ENCODE results near the gene CEP44.
A peak's percentile ranks its signal among the peaks of the same experiment; 100 is the strongest.
"Not testable (repeated sequence)": the region's sequence is repeated elsewhere in the genome, so short reads cannot be mapped to it uniquely, and the experiment has no call there.

The CEP44 gene

DNA sequence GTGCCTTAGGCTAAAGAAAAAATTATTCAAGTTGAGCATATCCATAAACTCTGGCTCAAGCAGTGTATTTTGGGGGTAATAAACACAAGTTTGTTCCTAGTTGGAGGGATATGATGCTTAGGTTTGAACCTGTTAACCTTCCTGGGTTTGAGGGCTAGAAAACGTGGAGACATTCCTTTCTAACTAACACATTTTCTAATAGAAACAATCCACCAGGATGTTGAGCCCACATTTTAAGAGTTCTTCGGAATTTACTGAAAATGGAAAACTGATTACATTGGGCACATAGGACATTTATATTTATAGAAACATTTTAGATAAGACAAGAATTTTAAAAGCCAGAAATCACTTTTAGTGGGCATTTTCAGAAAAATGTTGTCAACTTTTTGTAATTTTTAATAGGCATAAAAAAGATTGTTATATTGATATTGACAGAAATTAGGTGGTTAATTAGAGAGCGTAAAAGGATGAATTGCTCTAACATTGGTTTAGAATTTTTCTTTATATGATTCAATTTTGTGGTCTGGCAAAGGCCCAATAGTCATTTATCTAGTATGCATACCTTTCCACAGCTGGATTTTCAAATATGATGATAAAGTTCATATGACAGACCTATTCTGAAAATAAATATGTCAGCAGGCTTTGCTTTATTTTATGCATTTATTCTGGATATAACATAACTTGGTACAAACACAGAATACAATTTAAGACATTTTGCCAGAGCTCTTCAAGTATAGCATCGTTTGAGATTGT is 49.2 kb downstream of the CEP44 start:
- peaks cover 4% of the 10 kb centered on the region for H3K36me3 Mint-ChIP-seq
- H3K4me1 Mint-ChIP-seq: no peaks in the 10 kb centered on the region
- no peak overlapping the region for H3K27ac Mint-ChIP-seq
- H3K9me3 Mint-ChIP-seq: no peaks in the 10 kb centered on the region
- DNase-seq (ENCODE audit: low spot score in 2 of 2): no peak
- no peak for ATAC-seq
- H3K4me3 Mint-ChIP-seq: no peak overlapping the region

- DNase-seq (ENCODE audit: low spot score in 2 of 2) (no peak), ATAC-seq (peak; percentile 82)
- Mint-ChIP-seq H3K4me1 (no peaks in the 10 kb centered on the region), H3K4me3 (no peak overlapping the region), H3K9me3 (no peaks in the 10 kb centered on the region), H3K36me3 (peaks cover 4% of the 10 kb centered on the region), H3K27ac (no peak overlapping the region)
These were observed 50.9 kb downstream of the CEP44 start for GRCh38 chr4:174334628-174335027.

- no peak for DNase-seq (ENCODE audit: low spot score in 2 of 2)
- H3K4me3 Mint-ChIP-seq: no peak overlapping the region
- H3K36me3 Mint-ChIP-seq: no peaks in the 10 kb centered on the region
- H3K27ac Mint-ChIP-seq: no peak overlapping the region
- H3K4me1 Mint-ChIP-seq: no peaks in the 10 kb centered on the region
- ATAC-seq: no peak
- peaks cover 3% of the 10 kb centered on the region for H3K9me3 Mint-ChIP-seq
These were observed 57.0 kb downstream of the CEP44 start for GRCh38 chr4:174340714-174341113.

GRCh38 chr4:174349156-174349555 is 65.4 kb downstream of the CEP44 start:
- Mint-ChIP-seq H3K4me3 (no peak overlapping the region), H3K9me3 (no peaks in the 10 kb centered on the region), H3K36me3 (no peaks in the 10 kb centered on the region), H3K4me1 (no peaks in the 10 kb centered on the region), H3K27ac (no peak overlapping the region)
- ATAC-seq (no peak), DNase-seq (ENCODE audit: low spot score in 2 of 2) (no peak)

GRCh38 chr4:174352061-174352819 is 68.5 kb downstream of the CEP44 start:
- Mint-ChIP-seq H3K27ac (no peak overlapping the region), H3K4me1 (no peaks in the 10 kb centered on the region), H3K4me3 (no peak overlapping the region), H3K9me3 (no peaks in the 10 kb centered on the region), H3K36me3 (no peaks in the 10 kb centered on the region)
- DNase-seq (ENCODE audit: low spot score in 2 of 2): no peak
- no peak for ATAC-seq

DNA sequence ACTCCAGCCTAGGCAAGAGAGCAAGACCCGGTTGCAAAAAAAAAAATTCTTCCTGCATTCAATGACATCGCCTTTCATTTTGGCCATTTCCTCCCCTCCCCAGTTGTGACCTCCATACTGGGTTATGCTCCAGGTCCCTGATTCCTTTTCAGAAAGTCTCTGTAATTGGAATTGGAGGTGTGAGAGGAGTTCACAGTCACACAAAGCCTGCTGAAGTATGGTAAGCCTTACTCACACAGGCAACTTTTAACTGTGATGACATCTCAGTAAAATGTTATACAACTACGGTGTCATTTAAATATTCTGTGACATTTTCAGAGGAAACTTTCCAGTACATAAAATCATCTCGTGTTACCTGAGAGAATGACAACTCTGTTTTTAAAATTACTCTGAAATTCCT is 73.6 kb downstream of the CEP44 start:
- Mint-ChIP-seq H3K36me3 (no peaks in the 10 kb centered on the region), H3K4me1 (peaks cover 5% of the 10 kb centered on the region), H3K4me3 (no peak overlapping the region), H3K27ac (peak overlapping the region; percentile 54), H3K9me3 (no peaks in the 10 kb centered on the region)
- ATAC-seq (no peak), DNase-seq (ENCODE audit: low spot score in 2 of 2) (no peak)

- Mint-ChIP-seq H3K4me1 (peaks cover 5% of the 10 kb centered on the region), H3K27ac (peak overlapping the region; percentile 0), H3K9me3 (no peaks in the 10 kb centered on the region), H3K36me3 (no peaks in the 10 kb centered on the region), H3K4me3 (no peak overlapping the region)
- ATAC-seq: peak; percentile 58
- no peak for DNase-seq (ENCODE audit: low spot score in 2 of 2)
These were observed 74.7 kb downstream of the CEP44 start for GRCh38 chr4:174358410-174358809.

DNA sequence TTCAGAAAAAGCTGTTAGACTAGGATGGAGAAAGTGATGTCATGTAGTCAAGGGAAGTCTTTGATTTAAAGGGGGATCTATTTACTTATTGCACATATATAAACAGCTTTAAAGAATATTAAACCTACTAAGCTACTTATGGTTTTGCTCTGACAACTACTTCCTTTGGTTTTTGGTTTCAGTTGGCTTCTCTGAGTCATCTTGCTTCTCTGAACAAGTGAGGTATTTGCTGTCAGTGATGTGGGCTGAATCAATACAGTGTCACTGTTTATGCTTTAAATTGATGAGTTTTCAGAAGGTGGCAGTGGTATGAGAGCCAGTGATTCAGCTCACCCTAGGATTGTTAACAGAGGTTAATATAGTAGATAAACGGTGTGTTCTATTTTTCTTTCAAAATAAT is 75.1 kb downstream of the CEP44 start:
- DNase-seq (ENCODE audit: low spot score in 2 of 2) (no peak), ATAC-seq (peak; percentile 99)
- H3K9me3 Mint-ChIP-seq: no peaks in the 10 kb centered on the region
- H3K4me3 Mint-ChIP-seq: no peak overlapping the region
- H3K36me3 Mint-ChIP-seq: no peaks in the 10 kb centered on the region
- H3K27ac Mint-ChIP-seq: no peak overlapping the region
- H3K4me1 Mint-ChIP-seq: peaks cover 5% of the 10 kb centered on the region

DNA sequence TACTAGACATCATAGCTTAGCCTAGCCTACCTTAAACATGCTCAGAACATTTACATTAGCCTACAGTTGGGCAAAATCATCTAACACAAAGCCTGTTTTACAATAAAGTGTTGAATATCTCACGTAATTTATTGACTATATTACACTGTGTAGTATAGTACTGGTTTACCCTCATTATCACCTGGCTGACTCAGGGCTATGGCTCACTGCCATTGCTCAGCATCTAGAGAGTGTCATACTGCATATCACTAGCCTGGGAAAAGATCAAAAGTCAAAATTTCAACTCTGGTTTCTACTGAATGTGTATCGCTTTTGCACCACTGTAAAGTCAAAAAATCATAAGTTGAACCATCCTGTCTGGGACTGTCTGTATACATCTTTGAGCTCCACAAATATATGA is 78.6 kb downstream of the CEP44 start:
- ATAC-seq (peak; percentile 68), DNase-seq (ENCODE audit: low spot score in 2 of 2) (no peak)
- Mint-ChIP-seq H3K9me3 (no peaks in the 10 kb centered on the region), H3K36me3 (no peaks in the 10 kb centered on the region), H3K4me1 (peaks cover 5% of the 10 kb centered on the region), H3K27ac (no peak overlapping the region), H3K4me3 (no peak overlapping the region)

GRCh38 chr4:174363782-174364181 is 80.1 kb downstream of the CEP44 start:
- not testable (repeated sequence) for ATAC-seq; DNase-seq (ENCODE audit: low spot score in 2 of 2); H3K27ac Mint-ChIP-seq; H3K4me1 Mint-ChIP-seq; H3K4me3 Mint-ChIP-seq; H3K36me3 Mint-ChIP-seq; H3K9me3 Mint-ChIP-seq

DNA sequence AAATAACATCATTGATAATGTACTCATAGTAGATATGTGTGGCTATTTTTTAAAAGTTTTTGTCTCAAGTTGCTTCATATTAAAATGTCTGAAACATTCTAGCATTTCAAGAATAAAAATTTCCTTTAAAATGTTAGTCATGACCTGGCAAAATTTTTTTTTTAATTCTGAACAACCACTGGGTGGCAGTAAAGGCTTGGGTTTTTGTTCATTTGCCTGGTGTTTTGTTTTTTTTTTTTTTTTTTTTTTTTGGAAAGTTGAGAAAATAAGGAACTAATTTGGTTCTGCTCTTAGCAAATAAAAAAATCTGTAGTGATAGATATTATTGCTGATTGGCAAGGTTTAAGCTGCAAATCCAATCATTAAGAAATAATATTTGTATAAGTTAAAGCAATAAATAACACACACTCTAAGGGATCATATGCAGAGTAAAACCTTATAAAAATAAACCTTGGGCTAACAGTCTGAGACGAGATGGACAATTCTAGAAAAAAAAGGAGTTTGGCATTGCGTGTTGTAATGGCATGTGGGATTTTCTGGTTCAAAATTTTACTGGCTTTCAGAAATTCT is 81.4 kb downstream of the CEP44 start:
- ATAC-seq: no peak
- H3K4me3 Mint-ChIP-seq: no peak overlapping the region
- no peaks in the 10 kb centered on the region for H3K4me1 Mint-ChIP-seq
- no peak overlapping the region for H3K27ac Mint-ChIP-seq
- H3K9me3 Mint-ChIP-seq: no peaks in the 10 kb centered on the region
- H3K36me3 Mint-ChIP-seq: no peaks in the 10 kb centered on the region
- no peak for DNase-seq (ENCODE audit: low spot score in 2 of 2)

DNA sequence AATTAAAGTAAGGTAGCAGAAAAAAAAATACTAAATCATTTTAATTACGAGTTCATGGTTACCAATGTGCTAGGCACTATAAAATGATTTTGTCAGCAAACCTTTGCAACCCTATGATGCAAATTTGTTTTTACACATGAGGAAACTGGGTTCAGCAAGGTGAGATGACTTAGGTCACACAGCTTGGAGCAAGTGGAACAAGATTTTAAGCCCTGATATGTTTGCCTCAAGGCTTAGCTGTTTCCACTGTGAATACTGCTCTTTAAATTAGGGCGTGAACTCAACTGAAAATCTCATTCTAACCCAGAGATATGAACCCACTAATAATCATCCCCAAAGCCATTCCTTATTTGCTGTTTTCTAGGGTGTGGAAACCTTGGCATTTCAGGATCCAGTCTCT is 86.3 kb downstream of the CEP44 start:
- ATAC-seq (no peak), DNase-seq (ENCODE audit: low spot score in 2 of 2) (no peak)
- Mint-ChIP-seq H3K36me3 (no peaks in the 10 kb centered on the region), H3K4me3 (no peak overlapping the region), H3K4me1 (no peaks in the 10 kb centered on the region), H3K27ac (no peak overlapping the region), H3K9me3 (no peaks in the 10 kb centered on the region)

DNA sequence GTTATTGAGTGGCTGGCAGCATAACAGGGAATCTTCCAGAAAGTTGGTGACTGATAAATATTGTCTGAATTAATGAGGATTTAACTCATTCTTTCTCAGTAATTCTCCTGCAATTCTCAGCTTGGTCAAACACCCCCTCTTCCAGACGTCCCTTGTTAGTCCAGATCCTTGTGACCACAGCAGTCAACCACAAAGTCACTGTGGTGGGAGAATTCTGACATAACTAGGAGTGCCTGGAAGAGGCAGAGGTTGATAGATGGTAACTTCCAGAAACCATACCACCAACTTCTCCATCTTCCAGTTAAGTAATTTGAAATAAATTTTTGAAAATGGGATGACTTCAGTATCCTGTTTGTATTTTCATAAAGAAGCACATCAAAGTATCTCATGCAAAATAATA is 90.1 kb downstream of the CEP44 start:
- Mint-ChIP-seq H3K36me3 (no peaks in the 10 kb centered on the region), H3K4me1 (no peaks in the 10 kb centered on the region), H3K9me3 (no peaks in the 10 kb centered on the region), H3K4me3 (no peak overlapping the region), H3K27ac (no peak overlapping the region)
- no peak for DNase-seq (ENCODE audit: low spot score in 2 of 2)
- ATAC-seq: no peak

GRCh38 chr4:174375422-174375821 is 91.7 kb downstream of the CEP44 start:
- H3K4me3 Mint-ChIP-seq: no peak overlapping the region
- no peaks in the 10 kb centered on the region for H3K9me3 Mint-ChIP-seq
- no peaks in the 10 kb centered on the region for H3K36me3 Mint-ChIP-seq
- no peaks in the 10 kb centered on the region for H3K4me1 Mint-ChIP-seq
- DNase-seq (ENCODE audit: low spot score in 2 of 2) (no peak), ATAC-seq (no peak)
- no peak overlapping the region for H3K27ac Mint-ChIP-seq

GRCh38 chr4:174377613-174378012 is 93.9 kb downstream of the CEP44 start:
- H3K4me3 Mint-ChIP-seq: no peak overlapping the region
- no peaks in the 10 kb centered on the region for H3K36me3 Mint-ChIP-seq
- H3K27ac Mint-ChIP-seq: no peak overlapping the region
- no peak for DNase-seq (ENCODE audit: low spot score in 2 of 2)
- H3K4me1 Mint-ChIP-seq: no peaks in the 10 kb centered on the region
- ATAC-seq: peak; percentile 37
- no peaks in the 10 kb centered on the region for H3K9me3 Mint-ChIP-seq

DNA sequence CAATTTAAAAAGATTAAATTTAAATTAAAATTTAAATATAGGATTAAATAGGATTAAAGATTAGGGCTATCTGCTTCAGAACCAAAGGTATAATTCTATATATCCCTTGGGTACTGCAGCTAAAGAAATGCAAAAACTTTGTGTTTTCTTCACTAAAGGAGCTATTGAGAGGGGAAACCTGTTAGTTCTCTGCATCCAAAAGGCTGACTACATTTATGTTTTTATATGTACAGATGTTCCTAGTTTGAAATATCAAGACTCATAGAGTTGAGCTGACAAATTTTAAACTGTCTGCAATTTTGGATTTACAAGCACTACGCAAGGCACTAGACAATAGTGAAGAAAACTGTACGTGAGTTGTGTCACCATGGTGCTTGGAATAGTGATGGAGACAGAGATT is 95.2 kb downstream of the CEP44 start:
- no peak for DNase-seq (ENCODE audit: low spot score in 2 of 2)
- Mint-ChIP-seq H3K4me1 (no peaks in the 10 kb centered on the region), H3K4me3 (no peak overlapping the region), H3K27ac (no peak overlapping the region), H3K9me3 (no peaks in the 10 kb centered on the region), H3K36me3 (no peaks in the 10 kb centered on the region)
- ATAC-seq: no peak
